HCT116 (cell line): ENCODE measurements around the gene ZFP36L2.

Experiments
- CBX3 ChIP-seq: IDR thresholded peaks from 2 replicates; pipeline ENCODE4 v1.6.1; 2012; ENCODE audit warnings: low read depth
- SIN3A ChIP-seq: IDR thresholded peaks from 2 replicates; pipeline ENCODE4 v1.6.1; 2012; ENCODE audit warnings: low read depth
- ZFX ChIP-seq: fragments of 450-650 bp; IDR thresholded peaks from 2 replicates; pipeline ENCODE4 v1.6.1; 2017
- TF ChIP-seq, protein P1 (sequence below), 3 experiments: fragments of 200-600 bp in 1 of 3; sonication (generic) in 1 of 3; IDR thresholded peaks in 2 of 3; conservative IDR thresholded peaks in 1 of 3; 2 replicates each; pipeline ENCODE4 v1.5.1; 2012 to 2017; ENCODE audit warnings: low read depth in 2 of 3, low read length in 2 of 3, antibody characterized with exemption in 1 of 3, borderline replicate concordance in 1 of 3, control low read depth in 1 of 3, mild to moderate bottlenecking in 1 of 3, mixed read lengths in 1 of 3, mixed run types in 1 of 3, moderate library complexity in 1 of 3; ENCODE audit not compliant: insufficient read depth in 1 of 3
- TF ChIP-seq, protein P2 (sequence below): IDR thresholded peaks from 2 replicates; pipeline ENCODE4 v1.6.1; 2012

DNA sequence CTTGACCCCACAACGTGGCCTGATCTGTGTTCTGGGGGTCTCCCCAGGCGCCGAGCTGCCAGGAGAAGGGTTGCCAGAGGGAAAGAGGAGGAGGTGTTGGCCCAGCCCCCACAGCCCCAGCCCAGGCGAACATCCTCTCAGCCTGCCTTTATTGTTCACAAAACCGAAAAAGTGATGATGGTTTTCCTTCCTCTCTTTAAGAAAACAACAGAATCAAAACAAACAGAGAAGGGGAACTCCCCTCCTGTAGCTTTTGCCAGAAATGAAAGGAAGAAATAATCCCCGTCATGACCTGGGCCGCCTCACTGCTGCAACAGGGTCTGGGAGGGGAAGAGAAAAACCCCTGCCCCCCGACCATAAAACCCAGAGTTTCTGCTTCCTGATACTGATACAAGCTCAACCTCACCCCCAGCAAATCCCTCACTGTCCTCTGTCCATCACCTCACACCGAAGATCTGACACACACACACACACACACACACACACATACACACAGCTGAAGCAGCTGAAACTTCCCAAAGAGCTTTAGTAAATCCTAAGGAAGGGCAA is 52.0 kb downstream of the ZFP36L2 start:
- TF ChIP-seq, protein P1, sequence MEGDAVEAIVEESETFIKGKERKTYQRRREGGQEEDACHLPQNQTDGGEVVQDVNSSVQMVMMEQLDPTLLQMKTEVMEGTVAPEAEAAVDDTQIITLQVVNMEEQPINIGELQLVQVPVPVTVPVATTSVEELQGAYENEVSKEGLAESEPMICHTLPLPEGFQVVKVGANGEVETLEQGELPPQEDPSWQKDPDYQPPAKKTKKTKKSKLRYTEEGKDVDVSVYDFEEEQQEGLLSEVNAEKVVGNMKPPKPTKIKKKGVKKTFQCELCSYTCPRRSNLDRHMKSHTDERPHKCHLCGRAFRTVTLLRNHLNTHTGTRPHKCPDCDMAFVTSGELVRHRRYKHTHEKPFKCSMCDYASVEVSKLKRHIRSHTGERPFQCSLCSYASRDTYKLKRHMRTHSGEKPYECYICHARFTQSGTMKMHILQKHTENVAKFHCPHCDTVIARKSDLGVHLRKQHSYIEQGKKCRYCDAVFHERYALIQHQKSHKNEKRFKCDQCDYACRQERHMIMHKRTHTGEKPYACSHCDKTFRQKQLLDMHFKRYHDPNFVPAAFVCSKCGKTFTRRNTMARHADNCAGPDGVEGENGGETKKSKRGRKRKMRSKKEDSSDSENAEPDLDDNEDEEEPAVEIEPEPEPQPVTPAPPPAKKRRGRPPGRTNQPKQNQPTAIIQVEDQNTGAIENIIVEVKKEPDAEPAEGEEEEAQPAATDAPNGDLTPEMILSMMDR (IDR thresholded peaks at IDR 0.05 in 2 of 3, conservative IDR thresholded peaks at IDR 0.05 in 1 of 3; ENCODE audit: borderline replicate concordance in 1 of 3, insufficient read depth in 1 of 3, low read depth in 2 of 3, low read length in 2 of 3) = no peak
- TF ChIP-seq CBX3 (no peak), SIN3A (no peak), ZFX (no peak)
- TF ChIP-seq, protein P2, sequence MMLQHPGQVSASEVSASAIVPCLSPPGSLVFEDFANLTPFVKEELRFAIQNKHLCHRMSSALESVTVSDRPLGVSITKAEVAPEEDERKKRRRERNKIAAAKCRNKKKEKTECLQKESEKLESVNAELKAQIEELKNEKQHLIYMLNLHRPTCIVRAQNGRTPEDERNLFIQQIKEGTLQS = no peak
